ENCODE results near the gene DUSP1. TPM values are rescaled to one million over a fixed set of nuclear protein-coding genes. Genes with fewer than 3 reads are reported as not detected.
A peak's percentile ranks its signal among the peaks of the same experiment; 100 is the strongest.

DUSP1 gene
- total RNA-seq, 1 donor from 2014 or later: 72.0 TPM

DNA sequence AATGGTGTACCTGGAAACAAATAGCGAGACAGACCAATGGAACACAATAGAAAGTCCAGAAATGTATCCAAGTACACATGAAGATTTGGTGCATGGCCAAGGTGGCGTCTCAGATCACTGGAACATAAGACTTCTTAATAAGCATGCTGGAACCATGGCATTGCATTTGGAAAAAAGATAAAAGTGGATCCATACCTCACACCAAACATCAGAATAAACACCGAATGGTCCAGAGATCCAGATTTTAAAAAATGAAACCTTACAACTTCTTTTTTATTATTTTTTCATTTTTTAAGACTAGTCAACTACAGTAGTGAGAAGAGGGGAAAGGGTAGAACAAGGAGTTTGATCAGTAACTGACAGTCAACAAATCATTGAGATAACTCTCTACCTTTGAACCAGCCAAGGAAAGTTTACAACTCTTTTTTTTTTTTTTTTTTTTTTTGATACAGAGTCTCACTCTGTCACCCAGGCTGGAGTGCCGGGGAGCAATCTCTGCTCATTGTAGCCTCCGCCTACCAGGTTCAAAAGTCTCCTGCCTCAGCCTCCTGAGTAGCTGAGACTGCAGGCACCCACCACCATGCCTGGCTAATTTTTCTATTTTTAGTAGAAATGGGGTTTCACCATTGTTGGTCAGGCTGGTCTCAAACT, 8.8 kb upstream of the DUSP1 start:
- DNase-seq (ENCODE audit: low read depth, low spot score): no peak

- no peak for DNase-seq (ENCODE audit: low read depth, low spot score)
Observed at GRCh38 chr5:172777881-172778814, 7.2 kb upstream of the DUSP1 start.

DNA sequence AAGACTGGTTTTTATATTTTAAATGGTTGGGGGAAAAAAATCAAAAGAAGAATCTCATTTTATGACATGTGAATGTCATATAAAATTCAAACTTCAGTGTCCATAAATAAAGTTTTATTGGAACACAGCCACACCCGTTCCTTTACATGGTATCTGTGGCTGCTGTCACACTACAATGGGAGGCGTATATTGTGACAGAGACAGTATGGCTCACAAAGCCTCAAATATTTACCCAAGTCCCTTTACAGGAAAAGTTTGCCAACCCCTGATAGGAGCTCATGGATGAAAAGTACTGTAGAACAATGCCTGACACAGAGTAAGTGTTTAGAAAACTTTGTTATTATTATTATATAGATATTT, 5.2 kb upstream of the DUSP1 start:
- DNase-seq (ENCODE audit: low read depth, low spot score): no peak

DNA sequence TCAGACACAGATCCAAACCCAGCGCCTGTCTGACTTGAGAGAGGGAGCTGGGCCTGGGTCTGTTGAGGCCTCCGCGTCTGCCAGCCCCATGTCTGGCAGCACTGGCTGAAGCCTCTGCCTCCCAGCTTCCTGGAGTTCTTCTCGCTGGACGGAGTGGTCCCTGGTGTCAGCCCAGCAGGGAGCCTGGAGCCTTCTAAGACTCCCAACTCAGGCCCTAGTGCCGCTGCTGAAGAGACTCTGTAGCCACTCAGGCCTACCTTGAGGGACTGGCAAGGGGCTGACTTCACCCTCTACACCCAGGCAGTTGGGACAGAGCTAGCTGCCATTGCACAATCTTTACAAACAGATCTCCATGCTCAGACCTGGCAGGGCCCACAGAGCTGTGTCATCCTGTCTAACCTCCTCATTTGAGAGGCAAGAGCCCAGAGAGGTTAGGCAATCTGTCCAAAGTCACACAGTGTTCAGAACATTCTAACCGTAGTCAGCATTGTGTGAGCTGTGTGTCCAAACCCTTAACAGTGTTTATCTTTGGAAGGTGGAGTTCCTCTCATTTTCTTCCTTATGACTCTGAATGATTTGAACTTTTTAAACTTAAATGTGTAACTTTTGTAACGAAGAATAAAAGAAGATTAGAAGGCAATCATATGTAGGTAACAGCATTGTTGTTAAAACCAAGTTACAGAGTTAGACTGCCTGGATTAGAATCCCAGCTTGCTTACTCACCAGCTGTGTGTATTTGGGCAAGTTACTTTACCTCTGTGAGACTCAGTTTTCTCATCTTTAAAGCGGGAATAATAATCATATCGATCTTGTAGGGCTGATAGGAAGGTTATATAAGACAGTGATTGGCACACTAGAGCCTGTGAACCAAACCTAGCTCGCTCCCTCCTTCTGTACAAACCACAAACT, 4.6 kb upstream of the DUSP1 start:
- DNase-seq (ENCODE audit: low read depth, low spot score): no peak

DNA sequence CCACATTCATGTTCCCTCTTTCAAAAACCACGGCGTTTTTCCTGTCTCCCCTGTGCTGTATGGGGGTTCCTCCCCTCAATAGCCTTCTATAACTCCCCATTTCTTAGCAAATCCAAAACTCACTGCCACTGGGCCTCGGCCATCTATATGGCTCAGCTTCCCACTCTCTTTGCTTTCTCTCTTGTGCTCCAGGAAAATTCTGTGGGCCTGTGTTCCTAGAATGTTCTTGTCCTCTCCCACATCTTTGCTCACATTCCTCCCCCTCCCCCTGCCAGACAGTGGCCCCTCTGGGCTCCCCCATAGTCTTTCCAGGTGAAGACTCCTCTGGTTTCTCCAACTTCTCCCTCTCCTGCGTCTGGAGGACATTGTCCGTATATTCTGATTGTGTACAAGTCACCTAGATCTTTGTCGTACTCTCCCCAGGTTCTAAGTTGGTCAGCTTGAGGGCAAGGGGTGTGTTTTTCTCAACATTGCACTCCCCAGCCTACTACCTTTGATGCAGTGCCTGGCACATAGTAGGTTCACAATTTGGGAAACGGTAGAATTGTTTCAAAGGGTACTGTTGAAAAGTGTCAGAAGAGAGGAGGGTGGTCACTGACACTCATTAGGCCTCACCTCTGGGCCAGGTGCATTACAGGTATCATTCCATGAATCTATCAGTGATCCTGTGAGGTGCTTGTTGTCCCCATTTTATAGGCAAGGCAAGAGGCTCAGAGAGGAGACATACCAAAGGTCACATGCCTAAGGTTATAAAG, 3.7 kb upstream of the DUSP1 start:
- no peak for DNase-seq (ENCODE audit: low read depth, low spot score)

DNA sequence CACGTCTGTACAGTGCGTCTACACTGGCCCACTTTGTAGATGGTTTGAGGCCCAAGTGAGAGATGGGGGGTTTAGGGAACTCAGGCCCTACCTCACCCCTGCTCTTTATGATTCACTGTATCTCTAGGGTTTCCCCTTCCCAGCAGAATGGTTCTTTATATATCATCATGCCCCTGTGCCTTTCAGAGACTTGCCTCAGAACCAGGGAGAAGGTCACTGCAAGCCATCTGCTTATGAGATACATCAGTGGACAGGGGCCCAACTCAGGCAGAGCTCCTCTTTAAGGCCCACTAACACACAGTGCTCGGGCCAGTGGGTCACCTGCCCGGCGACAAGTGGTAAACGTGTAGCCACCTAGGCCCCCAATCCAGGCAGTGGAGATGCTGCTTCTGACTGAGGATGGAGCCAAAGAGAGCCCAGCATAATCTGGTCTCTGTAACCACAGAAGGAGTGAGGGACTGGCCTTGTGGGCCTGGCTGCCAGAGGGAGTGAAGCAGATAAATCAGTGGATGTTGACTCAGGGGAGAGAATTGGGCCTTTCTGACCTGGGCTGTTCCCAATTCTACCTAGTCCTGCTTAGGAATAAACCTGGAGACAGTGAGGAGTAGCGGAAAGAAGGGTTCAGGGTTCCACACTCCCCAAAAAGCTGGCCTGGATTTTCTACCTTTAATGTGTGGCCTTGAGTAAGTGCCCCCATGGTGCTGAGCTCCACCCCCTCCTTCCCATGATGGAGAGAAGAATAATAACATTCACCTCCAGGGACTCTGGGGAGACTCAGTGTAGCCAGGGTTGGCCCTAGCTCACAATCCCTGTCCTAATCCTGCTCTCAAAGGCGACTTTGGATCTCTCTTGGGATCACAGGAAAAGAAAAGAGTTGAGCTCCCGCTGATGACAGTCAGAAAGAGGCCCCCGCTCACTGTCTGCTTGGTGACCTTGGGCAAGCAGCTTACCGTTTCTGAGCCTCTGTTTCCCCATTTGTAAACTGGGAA, 2.8 kb upstream of the DUSP1 start:
- no peak for DNase-seq (ENCODE audit: low read depth, low spot score)

DNA sequence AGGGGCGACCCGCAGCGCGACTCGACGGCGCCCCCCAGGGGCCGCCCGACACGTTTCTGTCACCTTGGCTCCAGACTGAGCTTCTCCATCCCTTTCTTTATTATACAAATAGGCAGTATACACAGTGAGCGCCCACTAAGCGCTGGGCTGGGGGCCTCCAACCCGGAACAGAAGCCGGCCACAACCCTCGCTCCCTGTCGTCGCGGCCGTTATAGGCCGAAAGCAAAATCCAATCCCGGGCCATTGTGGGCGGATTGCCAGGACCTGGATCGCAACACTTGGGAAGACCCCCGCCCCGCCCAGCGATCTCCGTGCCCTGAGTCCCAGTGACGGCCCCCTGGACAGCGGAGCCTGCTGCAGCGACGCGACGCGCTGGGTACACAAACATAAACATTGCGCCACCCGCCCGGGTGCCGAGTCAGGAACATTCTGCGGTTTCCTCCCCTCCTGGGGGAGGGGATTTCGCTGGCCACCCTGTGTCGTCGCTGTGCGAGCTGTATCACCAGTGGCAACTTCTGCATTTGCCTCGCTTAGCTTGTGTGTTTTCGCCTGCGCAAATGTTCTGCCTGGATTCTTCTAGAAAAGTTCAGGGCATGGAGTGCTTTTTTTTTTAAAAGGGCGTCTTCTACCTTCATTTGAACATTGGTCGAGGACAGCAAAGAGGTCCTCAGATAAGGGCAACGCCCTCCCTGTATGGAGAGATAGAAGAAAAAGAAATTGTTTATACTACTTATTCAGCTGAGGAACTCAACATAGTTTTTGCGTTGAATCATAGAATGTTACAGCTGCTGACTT, 1.3 kb upstream of the DUSP1 start:
- no peak for DNase-seq (ENCODE audit: low read depth, low spot score)

DNA sequence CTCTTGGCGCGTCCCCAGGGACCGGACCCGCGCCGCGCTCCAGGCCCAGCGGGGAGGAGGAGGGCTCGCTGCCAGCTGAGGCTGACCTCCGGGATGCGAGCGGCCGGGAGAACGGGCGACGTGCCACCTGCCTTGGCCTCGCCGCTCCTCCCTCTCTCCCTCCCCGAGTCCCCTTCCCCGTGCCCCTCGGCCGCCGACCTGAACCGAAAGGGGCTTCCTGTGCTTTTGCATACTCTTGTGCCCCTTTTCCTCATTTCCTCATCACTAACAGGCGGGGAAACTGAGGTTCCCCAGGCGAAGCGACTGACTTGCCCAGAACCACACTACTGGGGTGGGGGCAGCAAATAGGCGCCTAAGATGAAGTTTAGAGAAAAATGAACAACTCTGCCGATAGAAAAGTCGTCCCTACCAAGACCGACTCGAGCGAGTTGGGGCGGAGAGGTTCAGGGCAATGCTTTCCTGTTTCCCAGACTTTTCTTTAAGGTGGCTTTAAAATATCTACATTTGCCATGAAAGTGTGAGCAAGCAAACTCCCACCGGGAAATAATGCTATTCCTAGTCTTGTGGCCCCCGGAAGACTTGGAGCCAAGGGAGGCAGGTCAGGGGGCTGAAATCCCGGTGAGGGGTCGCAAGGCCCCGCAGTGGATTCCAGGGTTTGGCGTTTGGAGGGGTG, 580 bp upstream of the DUSP1 start:
- DNase-seq (ENCODE audit: low read depth, low spot score): no peak

DNA sequence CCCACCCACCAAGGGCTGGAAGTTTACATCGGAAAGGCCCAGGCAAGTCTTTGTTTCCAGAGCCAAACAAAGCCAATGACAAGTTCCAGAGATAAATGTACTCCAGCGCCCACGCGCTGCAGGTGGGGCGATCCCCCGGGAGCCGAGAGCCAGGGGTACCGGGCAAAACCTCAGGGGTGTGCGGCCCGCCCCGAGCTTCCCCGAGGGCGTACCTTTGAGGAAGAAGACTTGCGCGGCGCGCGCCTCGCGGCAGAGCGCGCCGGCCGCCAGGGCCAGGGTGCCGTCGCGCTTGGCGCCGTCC, 671 bp downstream of the DUSP1 start:
- DNase-seq (ENCODE audit: low read depth, low spot score): no peak

DNA sequence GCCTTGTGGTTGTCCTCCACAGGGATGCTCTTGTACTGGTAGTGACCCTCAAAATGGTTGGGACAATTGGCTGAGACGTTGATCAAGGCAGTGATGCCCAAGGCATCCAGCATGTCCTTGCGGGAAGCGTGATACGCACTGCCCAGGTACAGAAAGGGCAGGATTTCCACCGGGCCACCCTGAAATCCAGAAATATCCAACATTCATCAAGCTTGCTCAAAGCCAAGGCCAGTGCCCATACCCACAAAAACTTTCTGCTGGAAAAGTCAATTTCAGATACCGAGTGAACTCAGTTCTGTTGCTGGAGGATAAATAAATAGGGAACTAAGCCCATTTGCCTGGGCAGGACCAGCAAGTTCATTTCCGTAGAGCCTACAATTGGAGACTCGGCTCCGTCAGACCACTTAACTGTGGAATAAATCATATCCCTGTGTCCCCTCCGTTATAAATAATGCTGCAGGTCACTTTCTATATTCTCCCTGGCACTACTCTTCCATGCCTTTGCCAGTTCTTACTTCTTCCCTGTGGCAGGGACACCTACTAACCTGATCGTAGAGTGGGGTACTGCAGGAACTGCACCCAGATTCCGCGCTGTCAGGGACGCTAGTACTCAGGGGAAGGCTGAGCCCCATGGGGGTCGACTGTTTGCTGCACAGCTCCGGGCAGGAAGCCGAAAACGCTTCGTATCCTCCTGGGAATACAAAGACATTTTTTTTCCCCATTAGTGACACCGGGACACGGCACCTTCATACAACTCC, 1.2 kb downstream of the DUSP1 start:
- DNase-seq (ENCODE audit: low read depth, low spot score): no peak

DNA sequence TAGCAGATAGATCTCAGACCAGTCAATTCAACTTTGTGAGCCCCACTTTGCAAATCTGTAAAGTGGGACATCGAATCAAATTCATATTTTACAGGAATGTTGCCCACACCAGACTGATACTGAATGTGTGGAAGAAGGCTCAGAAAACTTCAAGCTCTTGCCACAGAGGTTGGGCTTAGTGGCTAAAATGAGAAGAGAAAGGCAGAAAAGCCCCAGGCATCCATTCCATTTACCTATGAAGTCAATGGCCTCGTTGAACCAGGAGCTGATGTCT, 1.7 kb downstream of the DUSP1 start:
- no peak for DNase-seq (ENCODE audit: low read depth, low spot score)

DNA sequence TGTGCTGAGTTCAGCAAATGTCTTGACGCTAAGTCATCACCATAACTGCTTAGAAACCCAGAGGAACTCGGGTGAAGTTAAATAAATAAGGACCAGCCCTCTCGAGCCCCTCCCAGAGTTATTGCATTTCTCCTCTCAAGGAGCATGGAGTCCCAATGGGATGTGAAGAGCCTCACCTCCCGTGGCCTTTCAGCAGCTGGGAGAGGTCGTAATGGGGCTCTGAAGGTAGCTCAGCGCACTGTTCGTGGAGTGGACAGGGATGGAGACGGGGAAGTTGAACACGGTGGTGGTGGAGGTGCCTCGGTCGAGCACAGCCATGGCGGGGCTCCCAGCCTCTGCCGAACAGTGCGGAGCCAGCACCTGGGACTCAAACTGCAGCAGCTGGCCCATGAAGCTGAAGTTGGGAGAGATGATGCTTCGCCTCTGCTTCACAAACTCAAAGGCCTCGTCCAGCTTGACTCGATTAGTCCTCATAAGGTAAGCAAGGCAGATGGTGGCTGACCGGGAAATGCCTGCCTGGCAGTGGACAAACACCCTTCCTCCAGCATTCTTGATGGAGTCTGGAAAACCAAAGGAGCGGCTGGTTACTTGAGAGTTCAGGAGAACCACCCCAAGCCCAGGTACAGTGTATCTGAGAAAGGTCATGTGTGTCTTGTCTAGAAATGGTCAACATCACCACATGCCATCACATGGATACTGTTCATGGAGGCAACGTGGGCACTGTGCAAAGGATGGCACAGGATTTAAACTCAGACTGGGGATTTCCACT, 2.2 kb downstream of the DUSP1 start:
- no peak for DNase-seq (ENCODE audit: low read depth, low spot score)

GRCh38 chr5:172768098-172768572, 2.9 kb downstream of the DUSP1 start:
- DNase-seq (ENCODE audit: low read depth, low spot score): no peak

DNA sequence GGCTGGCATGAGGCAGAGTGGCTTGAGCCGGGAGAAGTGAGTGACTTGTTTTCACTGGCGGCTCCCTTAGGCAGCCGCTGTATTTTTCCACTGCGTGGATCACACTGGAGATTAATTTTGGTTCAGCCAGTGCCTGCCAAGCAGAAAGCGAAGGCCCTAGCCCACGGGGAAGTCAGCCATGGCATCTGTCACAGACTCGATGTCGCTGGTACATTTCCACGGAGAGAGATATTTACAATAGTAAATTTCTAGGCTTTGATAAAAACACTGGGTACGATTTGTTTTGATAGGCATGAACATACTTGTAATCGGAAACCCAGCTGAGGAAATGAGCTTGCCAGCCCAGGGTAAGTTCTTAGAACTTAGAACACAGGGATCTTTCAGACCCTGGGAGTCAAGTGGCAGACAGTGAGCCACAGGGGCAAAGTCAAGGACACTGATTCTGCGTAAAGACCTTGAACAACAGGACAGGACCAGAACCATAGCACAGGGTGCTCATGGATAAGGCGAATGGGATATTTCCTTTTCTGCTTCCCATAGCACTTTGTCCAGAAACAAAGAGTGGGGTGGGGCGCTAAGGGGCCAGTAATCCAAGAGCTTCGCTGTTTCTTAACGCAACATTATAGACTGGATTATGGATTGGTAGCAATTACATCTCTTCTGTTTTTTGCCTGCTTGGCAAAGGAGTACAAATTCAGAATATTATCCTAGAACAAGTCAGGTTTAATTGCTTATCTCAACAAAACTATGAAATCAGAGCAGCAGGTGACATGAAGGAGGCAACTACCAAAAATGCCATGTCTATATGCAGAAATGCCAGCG, 4.5 kb downstream of the DUSP1 start:
- DNase-seq (ENCODE audit: low read depth, low spot score): peak; percentile 78

DNA sequence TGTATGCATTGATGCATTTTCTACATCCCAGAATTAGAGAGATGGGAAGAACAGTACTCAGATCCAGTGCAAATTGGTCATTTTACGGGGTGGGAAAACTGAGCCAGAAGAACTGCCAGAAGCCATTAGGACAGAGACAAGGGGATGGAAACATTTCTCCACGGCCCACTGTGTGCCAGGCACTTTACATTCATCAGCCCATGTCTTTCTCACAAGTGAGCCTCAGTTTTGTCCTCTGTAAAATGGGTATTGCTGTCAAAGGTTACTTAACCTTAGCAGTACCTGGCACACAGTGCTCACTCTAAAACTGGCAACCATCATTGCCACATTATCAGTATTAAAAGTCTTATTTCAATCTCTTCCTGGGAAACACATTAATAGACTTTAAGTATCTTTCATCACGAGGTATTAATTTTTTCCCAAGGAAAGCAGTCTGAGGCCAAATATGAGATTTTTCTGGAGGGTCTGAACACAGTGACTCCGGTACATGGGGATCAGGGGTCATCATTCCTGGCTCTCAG, 5.2 kb downstream of the DUSP1 start:
- DNase-seq (ENCODE audit: low read depth, low spot score): no peak
